Esophagus muscularis mucosa (tissue), 4 donors: ENCODE data around the gene STK40. TPM values are rescaled to one million over a fixed set of nuclear protein-coding genes. Genes with fewer than 3 reads are reported as not detected.

Source experiments
- DNase-seq: peaks from one replicate; pipeline ENCODE4 v3.0.0-alpha.2; 2017; ENCODE audit errors: extremely low spot score
- H3K27ac ChIP-seq, 4 donors: fragments of 200-600 bp; sonication (generic); replicated peaks in 1 of 4; 1 replicate in 3 of 4; 2 replicates in 1 of 4; pipeline ENCODE4 v1.5.1; 2016 to 2019; ENCODE audit warnings: mild to moderate bottlenecking in 1 of 4
- H3K27me3 ChIP-seq, 4 donors: fragments of 200-600 bp; sonication (generic); one replicate each; pipeline versions ENCODE4 v1.5.1 to v1.6.0; 2016 to 2019
- H3K36me3 ChIP-seq, 4 donors: fragments of 200-600 bp; sonication (generic); one replicate each; pipeline ENCODE4 v1.5.1; 2016 to 2019
- H3K4me1 ChIP-seq, 4 donors: fragments of 200-600 bp; sonication (generic); one replicate each; pipeline ENCODE4 v1.5.1; 2016 to 2019
- H3K4me3 ChIP-seq, 4 donors: fragments of 200-600 bp; sonication (generic); 1 replicate in 2 of 4; 2 replicates in 2 of 4; pipeline ENCODE4 v1.5.1; 2016 to 2019; ENCODE audit warnings: mild to moderate bottlenecking in 4 of 4, moderate library complexity in 1 of 4
- H3K9me3 ChIP-seq, 4 donors: fragments of 200-600 bp; sonication (generic); 1 replicate in 3 of 4; 2 replicates in 1 of 4; pipeline ENCODE4 v1.5.1; 2016 to 2019
- EP300 ChIP-seq: sonication (generic); formaldehyde crosslinking; IDR thresholded peaks from one replicate; pipeline ENCODE4 v1.6.1; 2017; ENCODE audit warnings: antibody characterized with exemption
- POLR2A ChIP-seq: fragments of 450-650 bp; IDR thresholded peaks from one replicate; pipeline ENCODE4 v1.6.1; 2017; ENCODE audit warnings: antibody characterized with exemption, moderate library complexity, mild to moderate bottlenecking, low read depth
- POLR2AphosphoS5 ChIP-seq, 2 donors: sonication (generic); formaldehyde crosslinking; IDR thresholded peaks; one replicate each; pipeline ENCODE4 v1.6.1; 2017; ENCODE audit warnings: antibody characterized with exemption in 2 of 2
- WGBS: methylation state at CpG from one replicate; pipeline ENCODE4 v1.1.5; 2018; 5-methylcytosine and 5-hydroxymethylcytosine counted together
- intact Hi-C: fragments of 100-400 bp; cut with DNase I; formaldehyde crosslinking; loops from one replicate; pipeline ENCODE4 v1.15.1; 2023
- small RNA-seq, 3 donors: library from RNA; depleted of rRNA; stranded (forward); fragments of <200 nt; gene quantifications; one replicate each; pipeline ENCODE3, GENCODE V24; 2016
- total RNA-seq, 4 donors: library from RNA; depleted of rRNA; stranded (reverse); fragments of >200 nt; gene quantifications; one replicate each; pipeline versions ENCODE4 v1.1.0 to v1.2.1, GENCODE V29; 2016
- TF ChIP-seq, protein P1 (sequence below), 3 experiments: fragments of 200-600 bp in 2 of 3; fragments of 450-650 bp in 1 of 3; sonication (generic) in 2 of 3; IDR thresholded peaks; one replicate each; pipeline ENCODE4 v1.5.1; 2017 to 2019; ENCODE audit warnings: antibody characterized with exemption in 3 of 3, mild to moderate bottlenecking in 2 of 3, moderate library complexity in 1 of 3

STK40 gene
- total RNA-seq, 4 donors from 2014 or later = 67.7 to 103 (median 80.2) TPM

DNA sequence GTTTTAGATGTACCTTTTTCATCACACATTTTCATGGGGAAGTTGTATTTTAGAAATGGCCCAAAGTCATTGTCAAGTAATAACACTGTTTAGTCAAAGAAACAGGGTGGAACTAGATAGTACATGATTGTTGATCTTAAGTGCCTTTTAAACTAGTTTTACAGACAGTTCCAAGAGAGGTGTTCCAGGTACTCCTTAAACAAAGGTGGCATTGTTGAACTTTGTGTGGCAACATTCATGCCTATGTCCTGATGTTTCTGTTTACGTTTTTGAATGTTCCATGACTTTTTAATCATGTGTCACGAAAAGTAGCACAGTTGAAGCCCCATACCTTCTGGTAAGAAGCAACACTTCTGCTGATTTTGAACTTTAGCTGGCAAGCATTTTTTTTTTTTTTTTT is 88.7 kb downstream of the STK40 start:
- WGBS = 80% methylated on average over 2 of the region's 2 CpGs
- intact Hi-C loops = no loop called here
- H3K9me3 ChIP-seq = no peaks in the 10 kb centered on the region
- peaks cover 50 to 98% (median 95%) of the 10 kb centered on the region in 4 donors for H3K36me3 ChIP-seq
- peaks cover 6 to 16% (median 14%) of the 10 kb centered on the region in 4 donors for H3K4me1 ChIP-seq
- no peaks in the 10 kb centered on the region for H3K27me3 ChIP-seq
- no peak overlapping the region for H3K4me3 ChIP-seq
- no peak overlapping the region for H3K27ac ChIP-seq
- TF ChIP-seq, protein P1, sequence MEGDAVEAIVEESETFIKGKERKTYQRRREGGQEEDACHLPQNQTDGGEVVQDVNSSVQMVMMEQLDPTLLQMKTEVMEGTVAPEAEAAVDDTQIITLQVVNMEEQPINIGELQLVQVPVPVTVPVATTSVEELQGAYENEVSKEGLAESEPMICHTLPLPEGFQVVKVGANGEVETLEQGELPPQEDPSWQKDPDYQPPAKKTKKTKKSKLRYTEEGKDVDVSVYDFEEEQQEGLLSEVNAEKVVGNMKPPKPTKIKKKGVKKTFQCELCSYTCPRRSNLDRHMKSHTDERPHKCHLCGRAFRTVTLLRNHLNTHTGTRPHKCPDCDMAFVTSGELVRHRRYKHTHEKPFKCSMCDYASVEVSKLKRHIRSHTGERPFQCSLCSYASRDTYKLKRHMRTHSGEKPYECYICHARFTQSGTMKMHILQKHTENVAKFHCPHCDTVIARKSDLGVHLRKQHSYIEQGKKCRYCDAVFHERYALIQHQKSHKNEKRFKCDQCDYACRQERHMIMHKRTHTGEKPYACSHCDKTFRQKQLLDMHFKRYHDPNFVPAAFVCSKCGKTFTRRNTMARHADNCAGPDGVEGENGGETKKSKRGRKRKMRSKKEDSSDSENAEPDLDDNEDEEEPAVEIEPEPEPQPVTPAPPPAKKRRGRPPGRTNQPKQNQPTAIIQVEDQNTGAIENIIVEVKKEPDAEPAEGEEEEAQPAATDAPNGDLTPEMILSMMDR (IDR thresholded peaks at IDR 0.05) = no peak
- TF ChIP-seq POLR2A = no peak
- TF ChIP-seq POLR2AphosphoS5 (IDR thresholded peaks at IDR 0.05) = no peak
- TF ChIP-seq EP300 = no peak
- no peak for DNase-seq

DNA sequence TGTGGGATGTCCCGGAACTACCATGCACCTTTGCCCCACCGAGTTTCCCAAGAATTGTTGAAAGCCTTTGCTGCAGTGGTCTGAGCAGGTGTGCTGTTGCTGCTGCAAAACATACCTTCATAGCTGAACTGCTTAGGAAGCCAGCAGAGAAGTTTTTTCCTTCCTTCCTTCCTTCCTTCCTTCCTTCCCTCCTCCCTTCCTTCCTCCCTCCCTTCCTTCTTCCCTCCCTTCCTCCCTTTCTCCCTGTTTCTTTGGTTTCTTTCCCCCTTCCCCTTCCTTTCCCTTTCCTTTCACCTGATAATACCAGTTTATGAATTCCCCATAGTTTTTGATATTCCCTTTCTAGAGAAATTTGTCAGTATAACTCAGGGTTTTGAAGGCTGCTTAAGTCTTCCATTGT is 90.3 kb downstream of the STK40 start:
- H3K4me3 ChIP-seq = no peak overlapping the region
- H3K27ac ChIP-seq = no peak overlapping the region
- TF ChIP-seq POLR2AphosphoS5 (IDR thresholded peaks at IDR 0.05) = no peak
- TF ChIP-seq EP300 = no peak
- TF ChIP-seq, protein P1 (IDR thresholded peaks at IDR 0.05) = no peak
- no peak for TF ChIP-seq POLR2A
- peaks cover 43 to 98% (median 95%) of the 10 kb centered on the region in 4 donors for H3K36me3 ChIP-seq
- DNase-seq = no peak
- intact Hi-C loops = no loop called here
- H3K9me3 ChIP-seq = no peaks in the 10 kb centered on the region
- 98% methylated on average over 2 of the region's 2 CpGs for WGBS
- peaks cover 6 to 23% (median 21%) of the 10 kb centered on the region in 4 donors for H3K4me1 ChIP-seq
- no peaks in the 10 kb centered on the region for H3K27me3 ChIP-seq

Small RNA genes within 50 kb of the gene (small RNA-seq; reads per million reads assigned to genes)
- 0 reads per million in 3 donors for gene RNU4-27P
- 1.7 to 2.9 (median 2.0) reads per million in 3 donors for gene SNORA63C

Other genes with a start within 250 kb of the STK40 start
- gene TRAPPC3, start 236.4 kb downstream of the STK40 start, total RNA-seq = 100 to 1,000 TPM in 3 of 4 donors, 10 to 100 TPM in 1; 97.9 to 164 (median 122) TPM
- gene MAP7D1, start 229.8 kb downstream of the STK40 start, total RNA-seq = 100 to 1,000 TPM; 162 to 263 (median 225) TPM
- gene THRAP3, start 161.5 kb downstream of the STK40 start, total RNA-seq = 100 to 1,000 TPM in 2 of 4 donors, 10 to 100 TPM in 2; 90.3 to 116 (median 104) TPM
- 1 to 10 TPM in 2 of 4 donors, under 1 TPM in 2; 0.26 to 2.0 (median 1.1) TPM for gene SH3D21, start 79.6 kb downstream of the STK40 start, total RNA-seq
- gene EVA1B, start 62.3 kb downstream of the STK40 start, total RNA-seq = 100 to 1,000 TPM in 2 of 4 donors, 10 to 100 TPM in 2; 45.1 to 129 (median 79.5) TPM
- gene LSM10, start 12.0 kb upstream of the STK40 start, total RNA-seq = 10 to 100 TPM; 42.2 to 64.5 (median 59.5) TPM
- gene OSCP1, start 64.5 kb upstream of the STK40 start, total RNA-seq = 10 to 100 TPM in 2 of 4 donors, 1 to 10 TPM in 2; 8.2 to 10.8 (median 9.6) TPM
- 100 to 1,000 TPM in 1 of 4 donors, 10 to 100 TPM in 3; 64.8 to 109 (median 86.8) TPM for gene MRPS15, start 78.5 kb upstream of the STK40 start, total RNA-seq
- gene CSF3R, start 97.0 kb upstream of the STK40 start, total RNA-seq = 10 to 100 TPM in 1 of 4 donors, 1 to 10 TPM in 3; 5.9 to 32.5 (median 7.4) TPM